Stimulated activated CD8-positive, alpha-beta memory T cell treated with anti-CD3 and anti-CD28 coated beads, Interleukin-12 subunit alpha, Interleukin-12 subunit beta, amount 100 ng/mL, for 24 hours (primary cell): ENCODE measurements around the gene KCNQ1.

ENCODE experiments used
- DNase-seq: peaks from one replicate; pipeline ENCODE4 v3.0.0-alpha.2; 2020; ENCODE audit errors: extremely low read depth

Gene KCNQ1

GRCh38 chr11:2510626-2511402, 66.0 kb downstream of the KCNQ1 start:
- no peak for DNase-seq

- no peak for DNase-seq
Measured at GRCh38 chr11:2511421-2512369, 66.9 kb downstream of the KCNQ1 start.

GRCh38 chr11:2512431-2513407, 67.9 kb downstream of the KCNQ1 start:
- no peak for DNase-seq

- no peak for DNase-seq
Measured at GRCh38 chr11:2513441-2513840, 68.6 kb downstream of the KCNQ1 start.

GRCh38 chr11:2515401-2516275, 70.8 kb downstream of the KCNQ1 start:
- no peak for DNase-seq

- no peak for DNase-seq
Measured at GRCh38 chr11:2516276-2517015, 71.6 kb downstream of the KCNQ1 start.

- no peak for DNase-seq
Measured at GRCh38 chr11:2517016-2517385, 72.2 kb downstream of the KCNQ1 start.

GRCh38 chr11:2517386-2518064, 72.7 kb downstream of the KCNQ1 start:
- no peak for DNase-seq

- no peak for DNase-seq
Measured at GRCh38 chr11:2518111-2518982, 73.5 kb downstream of the KCNQ1 start.

GRCh38 chr11:2518983-2519340, 74.2 kb downstream of the KCNQ1 start:
- no peak for DNase-seq

- no peak for DNase-seq
Measured at GRCh38 chr11:2519517-2519861, 74.7 kb downstream of the KCNQ1 start.

- no peak for DNase-seq
Measured at GRCh38 chr11:2519862-2520735, 75.3 kb downstream of the KCNQ1 start.

GRCh38 chr11:2520736-2521035, 75.9 kb downstream of the KCNQ1 start:
- no peak for DNase-seq

- DNase-seq: no peak
Measured at GRCh38 chr11:2521081-2521732, 76.4 kb downstream of the KCNQ1 start.

GRCh38 chr11:2521733-2522630, 77.2 kb downstream of the KCNQ1 start:
- no peak for DNase-seq

- DNase-seq: no peak
Measured at GRCh38 chr11:2522631-2523255, 77.9 kb downstream of the KCNQ1 start.
